SH-SY5Y (cell line): ENCODE data around the gene LGALS4.

Source experiments
- GATA2 ChIP-seq: IDR thresholded peaks from 2 replicates; pipeline ENCODE4 v1.6.1; 2011; ENCODE audit warnings: mild to moderate bottlenecking, low read depth, low read length
- GATA3 ChIP-seq: IDR thresholded peaks from 2 replicates; pipeline ENCODE4 v1.6.1; 2011; ENCODE audit warnings: low read depth, mild to moderate bottlenecking, low read length, moderate library complexity

DNA sequence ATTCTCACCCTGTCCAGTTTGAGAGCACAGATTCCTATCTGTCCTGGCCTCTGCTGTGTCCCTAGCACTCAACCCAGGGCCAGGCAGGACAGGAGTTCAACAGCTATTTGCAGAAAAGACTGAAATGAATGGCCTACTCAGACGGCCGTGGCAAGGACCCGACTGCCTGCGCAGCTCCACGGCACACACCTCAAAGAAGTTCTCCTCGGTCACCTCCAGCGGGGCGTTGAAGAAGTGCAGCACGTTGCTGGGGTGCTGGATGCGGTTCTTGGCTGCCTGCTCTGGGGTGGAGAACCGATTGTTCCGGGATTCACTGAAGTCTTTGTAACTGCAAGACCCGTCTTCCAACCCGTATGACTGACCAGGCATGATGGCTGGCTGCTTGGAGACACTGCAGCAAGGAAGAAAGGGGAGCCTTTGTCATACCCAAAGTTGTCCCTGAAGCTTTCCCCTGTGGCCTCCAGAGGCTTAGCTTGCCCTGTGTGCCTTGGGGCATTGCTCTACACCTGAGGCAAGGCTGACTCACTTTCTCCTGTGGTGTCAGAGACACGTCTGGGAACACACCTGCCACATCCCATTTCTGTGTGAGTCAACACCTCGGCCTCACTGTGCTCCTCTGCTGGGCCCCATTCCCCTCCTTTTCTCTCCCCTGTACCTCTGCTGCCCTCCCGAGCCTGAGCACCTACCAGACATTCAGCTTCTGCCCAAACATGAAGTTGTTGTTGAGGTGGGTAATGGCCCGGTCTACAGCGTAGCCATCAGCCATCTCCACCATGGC lies 25.7 kb upstream of the LGALS4 start:
- TF ChIP-seq GATA2: no peak
- TF ChIP-seq GATA3: no peak
